Activated naive CD8-positive, alpha-beta T cell treated with anti-CD3 and anti-CD28 coated beads, Interleukin-2, amount 50 U/mL, for 24 hours (primary cell): Measurements from ENCODE around the gene C3orf38.
"Not testable (repeated sequence)": the region's sequence is repeated elsewhere in the genome, so short reads cannot be mapped to it uniquely, and the experiment has no call there.

Source experiments
- ATAC-seq: fragments of 150-1000 bp; cut with Tn5 transposase; one replicate; pipeline ENCODE4 v1.10.0; 2021
- DNase-seq: peaks from one replicate; pipeline ENCODE4 v3.0.0; 2021
- H3K27ac Mint-ChIP-seq: one replicate; pipeline ENCODE4 v1.8.0; 2021; ENCODE audit warnings: mild to moderate bottlenecking, mixed read lengths
- H3K27me3 Mint-ChIP-seq: one replicate; pipeline ENCODE4 v1.8.0; 2021; ENCODE audit warnings: mixed read lengths
- H3K36me3 Mint-ChIP-seq: one replicate; pipeline ENCODE4 v1.8.0; 2021; ENCODE audit warnings: low read depth, mixed read lengths
- H3K4me1 Mint-ChIP-seq: one replicate; pipeline ENCODE4 v1.8.0; 2021; ENCODE audit warnings: mixed read lengths
- H3K4me3 Mint-ChIP-seq: one replicate; pipeline ENCODE4 v1.8.0; 2021; ENCODE audit warnings: mild to moderate bottlenecking, moderate library complexity, mixed read lengths
- H3K9me3 Mint-ChIP-seq: one replicate; pipeline ENCODE4 v1.8.0; 2021; ENCODE audit warnings: mixed read lengths

The C3orf38 gene

DNA sequence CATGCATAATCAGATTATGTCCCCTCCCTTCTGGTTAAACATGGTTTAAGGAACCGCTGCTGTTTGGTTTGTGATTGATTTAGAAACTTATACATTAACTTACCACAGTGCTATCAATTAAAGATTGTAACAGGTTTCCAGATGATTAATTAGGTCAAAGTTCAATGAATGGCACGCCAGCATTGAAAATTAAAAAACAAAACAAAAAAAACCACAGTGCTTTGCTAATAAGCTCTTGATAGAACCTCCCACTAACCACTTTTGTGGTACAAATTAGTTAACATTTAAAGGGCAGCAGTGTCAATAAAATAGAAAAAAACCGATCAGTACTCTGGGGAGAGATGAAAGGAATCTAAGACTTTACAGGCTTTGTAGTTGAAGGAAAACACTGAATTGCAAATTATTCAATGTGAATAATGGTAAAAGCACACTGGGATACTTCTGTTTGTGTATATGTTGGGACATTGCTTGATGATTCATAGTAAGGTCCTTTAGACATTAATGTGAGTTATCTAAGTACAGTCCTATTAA lies 7.6 kb upstream of the C3orf38 start:
- no peak for DNase-seq
- no peak for ATAC-seq
- Mint-ChIP-seq H3K36me3 (peaks cover 37% of the 10 kb centered on the region), H3K27me3 (no peaks in the 10 kb centered on the region), H3K27ac (peak overlapping the region; percentile 14), H3K4me3 (no peak overlapping the region), H3K4me1 (peaks cover 9% of the 10 kb centered on the region), H3K9me3 (no peaks in the 10 kb centered on the region)

DNA sequence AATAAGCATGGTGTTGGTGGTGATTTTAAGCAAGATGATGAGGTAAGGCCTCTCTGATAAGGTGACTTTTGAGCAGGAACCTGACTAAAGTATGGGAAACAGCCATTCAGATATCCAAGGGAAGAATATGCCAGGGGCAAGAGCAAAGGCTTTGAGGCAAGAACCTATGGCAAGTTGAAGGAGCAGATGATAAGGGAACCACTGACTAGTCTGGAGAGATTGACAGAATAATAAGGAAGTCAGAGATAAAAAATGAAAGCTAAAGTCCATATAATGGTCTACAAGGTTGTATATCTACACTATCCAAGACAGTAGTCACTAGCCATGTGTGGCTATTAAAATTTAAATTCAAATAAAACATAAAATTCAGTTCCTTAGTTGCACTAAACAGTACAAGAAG lies 2.5 kb upstream of the C3orf38 start:
- Mint-ChIP-seq H3K4me3 (no peak overlapping the region), H3K27ac (no peak overlapping the region), H3K27me3 (no peaks in the 10 kb centered on the region), H3K36me3 (peaks cover 9% of the 10 kb centered on the region), H3K4me1 (peaks cover 34% of the 10 kb centered on the region), H3K9me3 (no peaks in the 10 kb centered on the region)
- no peak for DNase-seq
- ATAC-seq: no peak

DNA sequence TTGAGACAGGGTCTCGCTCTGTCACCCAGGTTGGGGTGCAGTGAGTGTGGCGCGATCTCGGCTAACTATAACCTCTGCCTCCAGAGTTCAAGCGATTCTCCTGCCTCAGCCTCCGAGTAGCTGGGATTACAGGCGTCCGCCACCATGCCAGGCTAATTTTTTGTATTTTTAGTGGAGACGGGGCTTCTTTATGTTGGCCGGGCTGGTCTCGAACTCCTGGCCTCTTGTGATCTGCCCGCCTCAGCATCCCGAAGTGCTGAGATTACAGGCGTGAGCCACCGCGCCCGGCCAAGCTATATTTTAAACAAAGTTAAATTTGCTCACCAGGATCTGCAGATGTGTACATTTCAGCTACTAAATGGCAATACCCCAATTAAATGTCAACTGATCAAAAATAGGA lies 1.1 kb upstream of the C3orf38 start:
- peak overlapping the region; percentile 95 for H3K4me3 Mint-ChIP-seq
- H3K4me1 Mint-ChIP-seq: peaks cover 39% of the 10 kb centered on the region
- DNase-seq: no peak
- H3K27me3 Mint-ChIP-seq: no peaks in the 10 kb centered on the region
- H3K27ac Mint-ChIP-seq: peak overlapping the region; percentile 98
- no peak for ATAC-seq
- H3K9me3 Mint-ChIP-seq: no peaks in the 10 kb centered on the region
- peaks cover 4% of the 10 kb centered on the region for H3K36me3 Mint-ChIP-seq

DNA sequence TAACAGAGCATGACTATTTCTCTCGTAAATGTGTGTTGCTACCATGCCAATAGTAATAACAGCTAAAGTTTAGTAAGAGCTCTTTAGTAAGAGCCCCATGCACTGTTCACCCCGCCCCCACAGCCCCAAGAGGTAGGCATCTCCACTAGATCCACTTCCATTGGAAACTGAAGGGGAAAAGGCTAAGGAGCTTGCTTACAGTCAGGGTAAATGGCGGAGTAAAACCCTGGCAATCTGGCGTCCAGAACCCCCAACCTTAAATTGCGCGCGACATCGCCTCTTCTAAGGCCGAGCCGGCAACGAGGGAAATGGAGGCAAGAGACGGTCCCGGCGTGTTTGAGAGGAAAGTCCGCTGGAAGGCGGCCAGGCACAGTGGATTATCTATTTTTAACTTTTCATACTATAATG lies 654 bp upstream of the C3orf38 start:
- peak overlapping the region; percentile 95 for H3K4me3 Mint-ChIP-seq
- ATAC-seq (peak; percentile 18), DNase-seq (peak; percentile 41)
- peaks cover 4% of the 10 kb centered on the region for H3K36me3 Mint-ChIP-seq
- no peaks in the 10 kb centered on the region for H3K9me3 Mint-ChIP-seq
- peak overlapping the region; percentile 98 for H3K27ac Mint-ChIP-seq
- H3K4me1 Mint-ChIP-seq: peaks cover 39% of the 10 kb centered on the region
- no peaks in the 10 kb centered on the region for H3K27me3 Mint-ChIP-seq

DNA sequence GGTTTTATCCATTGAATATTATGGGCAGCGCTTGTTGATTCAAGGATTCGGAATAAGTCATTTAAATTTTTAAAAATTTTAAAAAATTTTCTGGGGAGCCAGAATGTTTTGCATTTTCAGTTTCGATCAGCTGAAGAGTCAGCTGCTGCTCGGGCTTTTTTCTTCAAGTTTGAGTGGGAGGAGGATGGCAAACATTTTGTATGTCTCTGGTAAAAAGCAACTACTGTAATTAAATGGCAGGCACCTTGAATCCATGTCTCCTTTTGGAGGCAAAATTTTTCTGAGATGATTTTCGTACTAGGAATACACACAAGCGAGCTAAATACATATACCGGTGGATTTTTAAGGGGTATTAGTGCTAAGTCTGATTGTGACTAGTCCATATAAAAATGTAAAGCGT lies 612 bp downstream of the C3orf38 start:
- peak overlapping the region; percentile 95 for H3K4me3 Mint-ChIP-seq
- DNase-seq (no peak), ATAC-seq (no peak)
- peaks cover 39% of the 10 kb centered on the region for H3K4me1 Mint-ChIP-seq
- H3K27ac Mint-ChIP-seq: peak overlapping the region; percentile 98
- no peaks in the 10 kb centered on the region for H3K27me3 Mint-ChIP-seq
- H3K36me3 Mint-ChIP-seq: peaks cover 8% of the 10 kb centered on the region
- H3K9me3 Mint-ChIP-seq: no peaks in the 10 kb centered on the region

DNA sequence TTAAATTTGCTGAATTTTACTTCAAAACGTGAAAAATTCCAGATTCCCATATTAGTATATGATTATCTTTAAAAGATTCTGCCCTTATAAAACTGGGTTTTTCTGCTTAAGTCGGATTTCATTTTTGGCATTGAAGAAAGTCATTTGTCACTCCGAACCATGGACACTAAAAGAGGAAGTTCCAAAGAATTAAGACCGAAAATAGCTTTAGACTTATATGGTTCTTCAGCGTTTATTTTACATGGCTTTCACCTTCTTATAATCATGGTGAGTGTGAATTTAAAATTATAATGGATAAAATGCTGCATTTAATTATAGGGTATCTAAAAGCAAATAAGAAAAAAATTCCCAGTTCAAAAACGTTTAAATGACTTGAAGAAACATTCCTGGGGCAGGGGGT lies 1.0 kb downstream of the C3orf38 start:
- Mint-ChIP-seq H3K4me1 (peaks cover 42% of the 10 kb centered on the region), H3K27me3 (no peaks in the 10 kb centered on the region), H3K4me3 (peak overlapping the region; percentile 95), H3K36me3 (peaks cover 13% of the 10 kb centered on the region), H3K9me3 (no peaks in the 10 kb centered on the region), H3K27ac (peak overlapping the region; percentile 98)
- ATAC-seq: no peak
- no peak for DNase-seq

DNA sequence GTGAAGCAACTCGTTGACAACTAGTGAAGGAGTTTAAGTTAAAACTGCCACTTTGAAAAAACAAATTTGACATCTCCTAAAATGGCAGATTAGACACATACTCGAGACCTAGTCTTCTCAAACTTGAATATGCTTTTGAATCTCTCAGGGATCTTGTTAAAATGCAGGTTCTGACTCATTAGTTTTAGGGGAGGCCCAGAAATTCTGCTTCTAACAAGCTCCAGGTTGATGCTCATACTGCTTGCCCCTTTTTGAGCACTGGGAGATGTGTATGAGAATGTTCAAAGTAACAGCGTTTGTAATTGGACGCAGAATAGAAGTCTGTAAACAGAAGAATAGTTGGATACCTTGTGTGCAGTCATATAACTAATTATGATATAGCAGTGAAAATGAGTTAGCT lies 1.6 kb downstream of the C3orf38 start:
- Mint-ChIP-seq H3K36me3 (peaks cover 18% of the 10 kb centered on the region), H3K4me3 (peak overlapping the region; percentile 95), H3K9me3 (no peaks in the 10 kb centered on the region), H3K4me1 (peaks cover 47% of the 10 kb centered on the region), H3K27me3 (no peaks in the 10 kb centered on the region), H3K27ac (peak overlapping the region; percentile 47)
- DNase-seq (no peak), ATAC-seq (no peak)

DNA sequence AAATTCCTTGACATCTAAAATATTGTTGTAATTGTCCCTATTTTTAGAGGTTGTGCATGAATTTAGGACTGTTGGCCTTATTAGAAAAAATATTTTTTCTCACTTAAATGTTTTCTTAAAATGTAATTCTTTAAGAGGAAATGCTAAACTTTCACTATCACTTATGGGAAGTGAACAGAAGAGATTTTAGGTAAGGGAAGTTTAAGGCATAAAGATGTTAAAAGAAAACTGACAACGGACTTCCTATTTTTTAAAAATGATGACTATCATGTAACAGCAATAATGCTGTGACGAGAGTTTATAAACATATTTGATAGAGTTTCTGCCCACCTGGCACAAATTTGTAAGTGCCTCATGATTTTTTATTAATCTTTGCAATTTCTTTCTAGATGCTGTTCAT lies 3.1 kb downstream of the C3orf38 start:
- H3K36me3 Mint-ChIP-seq: peaks cover 30% of the 10 kb centered on the region
- no peak overlapping the region for H3K27ac Mint-ChIP-seq
- H3K4me3 Mint-ChIP-seq: no peak overlapping the region
- DNase-seq (no peak), ATAC-seq (no peak)
- no peaks in the 10 kb centered on the region for H3K27me3 Mint-ChIP-seq
- H3K9me3 Mint-ChIP-seq: no peaks in the 10 kb centered on the region
- peaks cover 52% of the 10 kb centered on the region for H3K4me1 Mint-ChIP-seq

DNA sequence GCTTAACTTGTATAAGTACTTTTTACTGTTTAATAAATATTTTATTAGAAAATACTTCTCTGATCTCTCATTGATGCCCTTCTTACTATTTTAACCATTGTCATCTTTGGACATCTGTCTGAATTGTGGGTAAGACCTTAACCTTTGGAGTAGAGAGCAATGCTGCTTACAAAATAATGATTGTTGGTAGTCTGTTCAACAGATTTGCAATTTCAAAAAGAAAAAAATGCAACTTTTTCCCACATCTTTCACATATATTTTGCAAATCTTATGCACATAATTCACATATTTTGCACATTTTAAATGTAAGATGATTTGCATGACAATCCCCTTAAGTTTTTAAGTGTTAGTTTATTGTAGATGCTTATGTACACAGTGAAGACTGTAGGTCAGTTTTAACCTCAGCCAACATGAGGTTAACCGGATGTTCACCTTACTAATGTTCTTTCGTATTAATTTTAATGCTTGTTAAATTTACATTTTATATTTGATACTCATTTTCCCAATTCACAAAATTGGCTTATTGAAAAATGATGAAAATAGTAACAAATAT lies 16.7 kb downstream of the C3orf38 start:
- no peaks in the 10 kb centered on the region for H3K9me3 Mint-ChIP-seq
- H3K36me3 Mint-ChIP-seq: peaks cover 22% of the 10 kb centered on the region

DNA sequence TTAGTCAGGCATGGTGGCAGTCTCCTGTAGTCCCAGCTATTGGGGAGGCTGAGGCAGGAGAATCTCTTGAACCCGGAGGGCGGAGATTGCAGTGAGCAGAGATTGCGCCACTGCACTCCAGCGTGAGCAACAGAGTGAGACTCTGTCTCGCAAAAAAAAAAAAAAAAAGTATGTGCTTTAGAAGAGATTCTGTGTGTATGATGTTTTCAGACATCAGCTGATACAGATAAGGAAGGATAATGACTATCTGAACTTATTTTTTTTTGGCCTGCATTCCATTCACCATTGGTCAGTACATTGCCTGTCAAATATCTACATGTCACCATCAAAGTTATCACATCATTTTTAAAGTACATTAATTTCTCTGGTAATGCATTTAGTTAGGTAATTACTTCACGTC lies 17.4 kb downstream of the C3orf38 start:
- peaks cover 7% of the 10 kb centered on the region for H3K4me1 Mint-ChIP-seq
- H3K9me3 Mint-ChIP-seq: no peaks in the 10 kb centered on the region
- no peaks in the 10 kb centered on the region for H3K27me3 Mint-ChIP-seq
- H3K4me3 Mint-ChIP-seq: no peak overlapping the region
- no peak for ATAC-seq
- no peak overlapping the region for H3K27ac Mint-ChIP-seq
- H3K36me3 Mint-ChIP-seq: peaks cover 18% of the 10 kb centered on the region
- DNase-seq: no peak

More for the DNA sequence above, 16.7 kb downstream of the C3orf38 start:
- DNase-seq (no peak), ATAC-seq (no peak)
- H3K27me3 Mint-ChIP-seq: no peaks in the 10 kb centered on the region
- no peak overlapping the region for H3K4me3 Mint-ChIP-seq
- no peak overlapping the region for H3K27ac Mint-ChIP-seq
- H3K4me1 Mint-ChIP-seq: peaks cover 8% of the 10 kb centered on the region

DNA sequence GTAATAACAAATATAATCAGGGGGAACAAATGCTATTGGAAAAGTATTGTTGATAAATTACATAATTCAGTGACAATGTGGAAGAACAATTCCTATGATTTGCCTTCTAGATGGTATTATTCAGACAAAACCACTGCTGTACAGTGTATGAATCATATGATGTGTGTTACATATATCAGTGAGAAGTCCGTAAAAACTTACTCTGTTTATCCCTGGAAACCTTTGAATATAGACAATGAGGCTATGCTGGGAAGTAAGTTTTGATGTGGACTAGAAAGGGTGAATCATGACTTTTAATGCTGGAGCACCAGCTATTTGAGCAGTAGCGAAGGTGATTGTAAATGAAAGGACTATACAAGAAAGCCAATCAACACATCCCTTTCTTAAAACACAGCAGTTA lies 17.9 kb downstream of the C3orf38 start:
- peaks cover 15% of the 10 kb centered on the region for H3K36me3 Mint-ChIP-seq
- DNase-seq (no peak), ATAC-seq (no peak)
- H3K4me1 Mint-ChIP-seq: peaks cover 3% of the 10 kb centered on the region
- no peaks in the 10 kb centered on the region for H3K9me3 Mint-ChIP-seq
- H3K4me3 Mint-ChIP-seq: no peak overlapping the region
- H3K27me3 Mint-ChIP-seq: no peaks in the 10 kb centered on the region
- no peak overlapping the region for H3K27ac Mint-ChIP-seq

DNA sequence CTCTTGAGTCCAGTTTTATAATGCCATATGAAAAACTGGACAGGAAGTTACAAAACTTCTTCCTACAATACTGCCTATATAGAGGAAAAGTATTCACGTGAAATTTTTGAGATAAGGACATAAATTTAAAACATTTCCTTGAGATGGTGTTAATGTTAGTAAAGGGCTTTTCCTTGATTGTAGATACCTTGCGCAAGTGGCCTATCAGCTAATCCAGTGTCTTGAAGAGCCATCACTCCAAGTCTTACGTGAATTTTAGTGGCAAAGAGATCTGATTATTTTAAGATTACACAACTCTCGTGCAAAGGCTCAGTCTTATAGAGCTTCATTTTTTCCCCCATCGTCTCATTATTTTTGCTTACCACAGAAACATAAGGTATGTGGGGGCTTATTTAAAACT lies 18.4 kb downstream of the C3orf38 start:
- no peak for DNase-seq
- Mint-ChIP-seq H3K27ac (no peak overlapping the region), H3K9me3 (no peaks in the 10 kb centered on the region), H3K4me3 (no peak overlapping the region), H3K36me3 (peaks cover 15% of the 10 kb centered on the region), H3K4me1 (peaks cover 3% of the 10 kb centered on the region), H3K27me3 (no peaks in the 10 kb centered on the region)
- ATAC-seq: no peak

DNA sequence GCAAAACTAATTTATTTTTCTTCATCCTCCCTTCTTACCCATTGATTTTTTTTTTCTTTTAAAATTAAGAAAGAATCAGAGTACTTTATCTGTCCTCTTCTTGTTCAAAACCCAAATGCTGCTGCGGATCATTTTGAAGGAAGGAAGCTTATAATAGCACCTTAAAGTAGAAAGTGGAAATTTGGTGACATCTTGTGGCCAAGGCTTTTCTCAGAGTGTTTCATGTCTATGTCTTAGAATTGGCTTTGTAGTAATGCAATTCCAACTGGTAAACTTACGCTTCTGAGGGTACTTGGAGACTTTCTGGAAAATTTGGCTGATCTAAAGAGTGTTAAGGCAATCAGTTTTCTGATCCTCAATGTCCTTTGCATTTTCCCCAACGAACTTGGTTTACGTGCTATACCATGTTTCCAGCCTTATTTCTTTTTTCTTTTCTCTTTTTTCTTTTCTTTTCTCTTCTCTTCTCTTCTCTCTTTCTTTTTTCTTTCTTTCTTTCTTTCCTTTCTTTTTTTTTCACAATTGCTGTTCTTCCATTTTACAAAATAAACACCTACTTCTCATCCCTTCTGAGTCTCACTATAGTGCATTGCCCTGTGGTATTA lies 30.7 kb downstream of the C3orf38 start:
- H3K4me1 Mint-ChIP-seq: no peaks in the 10 kb centered on the region
- no peaks in the 10 kb centered on the region for H3K36me3 Mint-ChIP-seq
- ATAC-seq (peak; percentile 43), DNase-seq (peak; percentile 21)
- H3K27ac Mint-ChIP-seq: no peak overlapping the region
- H3K27me3 Mint-ChIP-seq: no peaks in the 10 kb centered on the region
- peaks cover 8% of the 10 kb centered on the region for H3K9me3 Mint-ChIP-seq
- no peak overlapping the region for H3K4me3 Mint-ChIP-seq

DNA sequence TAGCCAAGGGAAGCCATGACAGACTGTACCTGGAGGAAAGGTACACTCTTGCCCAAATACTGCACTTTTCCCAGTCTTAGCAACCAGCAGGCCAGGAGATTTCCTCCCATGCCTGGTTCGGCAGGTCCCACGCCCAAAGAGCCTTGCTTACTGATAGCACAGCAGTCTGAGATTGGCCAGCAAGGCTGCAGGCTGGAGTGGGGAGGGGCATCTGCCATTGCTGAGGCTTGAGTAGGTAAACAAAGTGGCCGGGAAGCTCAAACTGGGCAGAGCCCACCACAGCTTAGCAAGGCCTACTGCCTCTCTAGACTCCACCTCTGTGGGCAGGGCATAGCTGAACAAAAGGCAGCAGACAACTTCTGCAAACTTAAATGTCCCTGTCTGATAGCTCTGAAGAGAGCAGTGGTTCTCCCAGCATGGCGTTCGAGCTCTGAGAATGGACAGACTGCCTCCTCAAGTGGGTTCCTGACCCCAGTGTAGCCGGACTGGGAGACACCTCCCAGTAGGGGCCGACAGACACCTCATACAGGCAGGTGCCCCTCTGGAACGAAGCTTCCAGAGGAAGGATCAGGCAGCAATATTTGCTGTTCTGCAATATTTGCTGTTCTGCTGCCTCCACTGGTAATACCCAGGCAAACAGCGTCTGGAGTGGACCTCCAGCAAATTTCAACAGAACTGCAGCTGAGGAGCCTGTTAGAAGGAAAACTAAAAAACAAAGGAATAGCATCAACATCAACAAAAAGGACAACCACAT lies 32.6 kb downstream of the C3orf38 start:
- H3K27me3 Mint-ChIP-seq: not testable (repeated sequence)

DNA sequence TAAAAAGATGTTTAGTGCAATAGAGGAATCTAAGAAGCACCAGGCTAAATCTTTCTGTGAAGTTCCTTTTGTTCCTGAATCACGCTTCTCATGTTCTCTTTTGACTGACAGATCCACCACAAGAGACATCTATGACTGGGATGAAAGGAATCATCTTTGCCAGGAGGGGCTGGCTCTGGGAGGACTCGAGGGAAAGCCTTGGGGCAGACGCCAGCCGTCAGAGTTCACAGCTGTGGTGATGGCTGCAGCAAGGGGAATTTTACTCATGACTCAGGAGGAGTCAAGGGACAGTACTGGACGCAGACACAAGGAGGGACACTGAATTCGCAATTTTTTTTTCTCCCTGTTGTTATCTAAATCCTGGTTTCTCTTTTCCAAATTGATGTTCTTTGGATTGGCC lies 38.7 kb downstream of the C3orf38 start:
- H3K27ac Mint-ChIP-seq: no peak overlapping the region
- H3K9me3 Mint-ChIP-seq: peaks cover 17% of the 10 kb centered on the region
- H3K4me1 Mint-ChIP-seq: peaks cover 7% of the 10 kb centered on the region
- DNase-seq (no peak), ATAC-seq (no peak)
- no peaks in the 10 kb centered on the region for H3K36me3 Mint-ChIP-seq
- H3K4me3 Mint-ChIP-seq: no peak overlapping the region
- H3K27me3 Mint-ChIP-seq: no peaks in the 10 kb centered on the region

More for the DNA sequence above, 32.6 kb downstream of the C3orf38 start:
- not testable (repeated sequence) for ATAC-seq, H3K4me3 Mint-ChIP-seq, H3K9me3 Mint-ChIP-seq, H3K36me3 Mint-ChIP-seq, H3K27ac Mint-ChIP-seq, DNase-seq, H3K4me1 Mint-ChIP-seq
